Suprapubic skin (tissue), 3 donors: Measurements from ENCODE around the gene CCAR1.

Source experiments
- POLR2A ChIP-seq, 2 donors: fragments of 450-650 bp; IDR thresholded peaks; one replicate each; pipeline ENCODE4 v1.6.1; 2017; ENCODE audit warnings: antibody characterized with exemption in 2 of 2, mild to moderate bottlenecking in 2 of 2, moderate library complexity in 2 of 2
- TF ChIP-seq, protein P1 (sequence below), 2 donors: fragments of 200-600 bp in 1 of 2; fragments of 450-650 bp in 1 of 2; sonication (generic) in 1 of 2; IDR thresholded peaks; one replicate each; pipeline ENCODE4 v1.5.1; 2016 to 2019; ENCODE audit warnings: antibody characterized with exemption in 2 of 2, mild to moderate bottlenecking in 1 of 2, moderate library complexity in 1 of 2

DNA sequence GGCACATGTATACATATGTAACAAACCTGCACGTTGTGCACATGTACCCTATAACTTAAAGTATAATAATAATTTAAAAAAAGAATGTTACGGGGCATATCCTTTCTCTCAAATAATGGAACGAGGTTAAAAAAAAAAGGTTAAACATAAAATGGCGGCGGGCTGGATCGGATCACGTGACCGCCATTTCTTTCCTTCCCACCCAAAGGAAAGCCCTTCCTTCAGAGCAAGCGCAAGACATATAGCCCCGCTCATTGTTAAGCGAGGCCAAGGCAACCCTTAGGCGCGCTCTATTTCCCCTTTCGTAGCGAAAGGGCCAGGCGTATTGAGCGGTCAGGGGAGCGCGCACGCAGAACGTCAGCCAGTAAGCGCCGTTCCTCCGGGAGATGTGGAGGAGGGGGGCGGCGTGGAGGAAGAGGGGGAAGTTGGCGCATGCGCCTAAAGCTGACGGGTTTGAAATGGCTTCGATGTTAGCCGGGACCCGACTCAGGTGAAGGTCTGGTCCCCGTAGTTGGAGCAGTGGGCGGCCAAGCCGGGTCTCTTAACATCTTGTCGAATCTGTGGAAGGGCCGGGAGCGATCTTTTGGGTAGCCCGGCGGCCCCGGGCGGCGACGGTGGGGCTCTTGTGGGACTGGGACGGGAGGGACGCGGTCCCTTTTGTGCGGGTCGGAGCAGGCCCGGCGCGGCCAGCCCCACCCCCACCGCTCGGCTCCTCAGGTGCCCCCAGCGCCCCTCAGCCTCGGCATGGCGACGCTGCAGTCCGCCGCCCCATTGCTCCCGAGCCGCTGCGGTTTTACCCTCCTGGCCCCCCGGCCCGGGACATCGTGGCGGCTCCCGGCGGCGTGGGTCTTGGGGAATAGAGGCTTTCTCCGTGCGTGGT lies at the start of gene CCAR1:
- TF ChIP-seq, protein P1, sequence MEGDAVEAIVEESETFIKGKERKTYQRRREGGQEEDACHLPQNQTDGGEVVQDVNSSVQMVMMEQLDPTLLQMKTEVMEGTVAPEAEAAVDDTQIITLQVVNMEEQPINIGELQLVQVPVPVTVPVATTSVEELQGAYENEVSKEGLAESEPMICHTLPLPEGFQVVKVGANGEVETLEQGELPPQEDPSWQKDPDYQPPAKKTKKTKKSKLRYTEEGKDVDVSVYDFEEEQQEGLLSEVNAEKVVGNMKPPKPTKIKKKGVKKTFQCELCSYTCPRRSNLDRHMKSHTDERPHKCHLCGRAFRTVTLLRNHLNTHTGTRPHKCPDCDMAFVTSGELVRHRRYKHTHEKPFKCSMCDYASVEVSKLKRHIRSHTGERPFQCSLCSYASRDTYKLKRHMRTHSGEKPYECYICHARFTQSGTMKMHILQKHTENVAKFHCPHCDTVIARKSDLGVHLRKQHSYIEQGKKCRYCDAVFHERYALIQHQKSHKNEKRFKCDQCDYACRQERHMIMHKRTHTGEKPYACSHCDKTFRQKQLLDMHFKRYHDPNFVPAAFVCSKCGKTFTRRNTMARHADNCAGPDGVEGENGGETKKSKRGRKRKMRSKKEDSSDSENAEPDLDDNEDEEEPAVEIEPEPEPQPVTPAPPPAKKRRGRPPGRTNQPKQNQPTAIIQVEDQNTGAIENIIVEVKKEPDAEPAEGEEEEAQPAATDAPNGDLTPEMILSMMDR (IDR thresholded peaks at IDR 0.05) = no peak
- TF ChIP-seq POLR2A (IDR thresholded peaks at IDR 0.05) = peak; percentile 7 to 69
